Measurements from ENCODE around the gene ALPG.
"Not testable (repeated sequence)": the region's sequence is repeated elsewhere in the genome, so short reads cannot be mapped to it uniquely, and the experiment has no call there.

ALPG gene

DNA sequence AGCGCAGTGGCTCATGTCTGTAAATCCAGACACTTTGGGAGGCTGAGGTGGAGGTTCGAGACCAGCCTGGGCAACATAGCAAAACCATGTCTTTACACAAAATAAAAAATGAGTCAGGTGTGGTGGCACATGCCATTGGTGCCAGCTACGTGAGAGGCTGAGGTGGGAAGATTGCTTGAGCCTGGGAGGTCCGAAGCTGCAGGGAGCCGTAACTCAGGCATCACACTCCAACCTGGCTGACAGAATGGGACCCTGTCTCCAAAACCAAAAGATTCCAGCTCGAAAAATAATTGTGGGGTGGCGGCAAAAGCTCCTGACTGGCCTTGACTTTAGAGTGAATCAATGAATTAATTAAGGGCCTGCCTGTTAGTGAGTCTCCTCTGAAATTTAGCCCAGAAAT, 29.3 kb upstream of the ALPG start:
- DNase-seq (ENCODE audit: low read depth) = no peak

DNA sequence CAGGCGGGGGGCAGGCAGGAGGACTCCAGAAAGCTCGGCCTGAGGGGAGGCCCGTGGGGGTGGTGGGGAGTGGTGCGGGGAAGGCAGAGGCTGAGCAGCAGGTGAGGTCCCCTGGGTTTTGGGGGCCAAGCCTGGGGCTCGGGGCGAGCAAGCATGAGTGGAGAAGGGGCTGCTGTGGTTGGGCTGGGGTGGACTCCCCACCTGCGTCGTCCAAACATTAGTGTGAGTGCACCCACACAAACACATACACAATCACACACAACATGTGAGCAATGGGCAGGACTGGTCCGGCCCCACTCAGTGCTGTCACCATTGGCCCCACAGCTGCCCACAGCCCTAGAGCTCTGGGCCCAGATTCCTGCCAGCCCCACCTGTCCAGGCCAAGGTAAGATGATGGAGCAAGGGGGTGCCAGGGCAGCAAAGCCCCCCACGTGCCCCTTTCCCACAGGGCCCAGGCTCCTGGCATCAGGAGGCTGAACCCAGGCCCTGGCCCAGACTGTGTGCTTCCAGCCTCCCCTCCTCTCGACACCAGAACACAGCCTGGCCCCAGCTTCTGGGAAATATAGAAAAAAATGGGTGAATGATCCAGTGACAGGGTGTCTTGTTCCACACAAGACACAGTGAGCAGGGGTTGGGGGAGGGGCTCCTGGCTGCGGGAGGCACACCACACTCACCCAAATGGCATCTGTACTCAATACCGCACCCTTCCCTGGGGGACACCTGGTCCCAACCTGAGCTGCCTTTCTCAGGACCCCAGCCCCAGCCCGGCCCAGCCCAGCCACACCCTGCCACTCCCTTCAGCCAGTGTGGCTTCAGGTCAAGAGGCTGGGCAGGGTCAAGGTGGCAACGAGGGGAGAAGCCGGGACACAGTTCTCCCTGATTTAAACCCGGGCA, 28.6 kb upstream of the ALPG start:
- no peak for DNase-seq (ENCODE audit: low read depth)

DNA sequence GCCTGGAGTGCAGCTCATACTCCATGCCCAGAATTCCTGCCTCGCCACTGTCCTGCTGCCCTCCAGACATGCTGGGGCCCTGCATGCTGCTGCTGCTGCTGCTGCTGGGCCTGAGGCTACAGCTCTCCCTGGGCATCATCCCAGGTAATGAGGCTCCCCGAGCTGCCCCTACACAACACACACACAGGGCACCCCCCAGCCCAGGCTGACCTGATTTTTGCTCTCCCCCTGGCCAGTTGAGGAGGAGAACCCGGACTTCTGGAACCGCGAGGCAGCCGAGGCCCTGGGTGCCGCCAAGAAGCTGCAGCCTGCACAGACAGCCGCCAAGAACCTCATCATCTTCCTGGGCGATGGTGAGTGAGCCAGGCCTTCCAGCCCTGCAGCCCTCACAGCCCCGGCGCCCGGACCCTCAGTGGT, 27.9 kb upstream of the ALPG start, which contains the start of gene ALPP:
Gene ALPP, plus strand, starts transcription at position 17 of the 417 bp plus-strand sequence. Its CDS starts 52 bp downstream, at position 69.
- DNase-seq (ENCODE audit: low read depth) = not testable (repeated sequence)

DNA sequence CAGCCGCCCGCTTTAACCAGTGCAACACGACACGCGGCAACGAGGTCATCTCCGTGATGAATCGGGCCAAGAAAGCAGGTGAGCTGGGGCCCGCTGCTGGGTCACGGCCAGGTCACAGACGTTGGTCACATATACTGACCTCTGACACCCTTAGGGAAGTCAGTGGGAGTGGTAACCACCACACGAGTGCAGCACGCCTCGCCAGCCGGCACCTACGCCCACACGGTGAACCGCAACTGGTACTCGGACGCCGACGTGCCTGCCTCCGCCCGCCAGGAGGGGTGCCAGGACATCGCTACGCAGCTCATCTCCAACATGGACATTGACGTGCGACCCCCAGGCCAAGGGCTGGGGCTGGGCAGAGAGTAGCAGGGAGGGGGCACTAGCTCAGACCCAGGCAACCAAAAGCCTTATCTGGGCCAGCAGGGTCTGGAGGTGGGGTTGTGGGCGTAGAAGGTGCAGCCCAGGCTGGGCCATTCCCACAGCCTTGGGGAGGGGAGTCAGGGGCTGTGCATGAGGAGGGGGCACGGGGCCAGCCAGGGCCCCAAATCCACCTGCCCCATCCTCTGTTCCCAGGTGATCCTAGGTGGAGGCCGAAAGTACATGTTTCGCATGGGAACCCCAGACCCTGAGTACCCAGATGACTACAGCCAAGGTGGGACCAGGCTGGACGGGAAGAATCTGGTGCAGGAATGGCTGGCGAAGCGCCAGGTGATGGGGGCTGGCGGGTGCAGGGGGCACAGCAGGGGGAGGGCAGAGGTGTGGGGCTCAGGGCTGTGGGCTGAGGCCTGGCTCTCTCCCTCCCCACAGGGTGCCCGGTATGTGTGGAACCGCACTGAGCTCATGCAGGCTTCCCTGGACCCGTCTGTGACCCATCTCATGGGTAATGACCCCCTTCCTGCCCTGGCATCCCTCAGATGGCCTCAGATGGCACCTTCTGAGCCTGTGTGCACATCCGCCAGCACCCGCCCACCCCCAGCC, 26.7 kb upstream of the ALPG start:
- DNase-seq (ENCODE audit: low read depth) = not testable (repeated sequence)

DNA sequence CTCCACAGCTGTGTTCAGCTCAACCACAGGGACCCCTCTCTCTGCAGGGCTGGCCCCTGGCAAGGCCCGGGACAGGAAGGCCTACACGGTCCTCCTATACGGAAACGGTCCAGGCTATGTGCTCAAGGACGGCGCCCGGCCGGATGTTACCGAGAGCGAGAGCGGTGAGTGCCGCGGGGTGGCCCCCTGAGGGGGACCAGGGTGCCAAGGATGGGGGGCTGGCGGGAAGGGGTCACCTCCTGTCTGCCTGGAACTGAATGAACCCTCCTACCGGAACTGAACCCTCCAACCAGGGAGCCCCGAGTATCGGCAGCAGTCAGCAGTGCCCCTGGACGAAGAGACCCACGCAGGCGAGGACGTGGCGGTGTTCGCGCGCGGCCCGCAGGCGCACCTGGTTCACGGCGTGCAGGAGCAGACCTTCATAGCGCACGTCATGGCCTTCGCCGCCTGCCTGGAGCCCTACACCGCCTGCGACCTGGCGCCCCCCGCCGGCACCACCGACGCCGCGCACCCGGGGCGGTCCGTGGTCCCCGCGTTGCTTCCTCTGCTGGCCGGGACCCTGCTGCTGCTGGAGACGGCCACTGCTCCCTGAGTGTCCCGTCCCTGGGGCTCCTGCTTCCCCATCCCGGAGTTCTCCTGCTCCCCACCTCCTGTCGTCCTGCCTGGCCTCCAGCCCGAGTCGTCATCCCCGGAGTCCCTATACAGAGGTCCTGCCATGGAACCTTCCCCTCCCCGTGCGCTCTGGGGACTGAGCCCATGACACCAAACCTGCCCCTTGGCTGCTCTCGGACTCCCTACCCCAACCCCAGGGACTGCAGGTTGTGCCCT, 25.2 kb upstream of the ALPG start:
- DNase-seq (ENCODE audit: low read depth) = not testable (repeated sequence)

DNA sequence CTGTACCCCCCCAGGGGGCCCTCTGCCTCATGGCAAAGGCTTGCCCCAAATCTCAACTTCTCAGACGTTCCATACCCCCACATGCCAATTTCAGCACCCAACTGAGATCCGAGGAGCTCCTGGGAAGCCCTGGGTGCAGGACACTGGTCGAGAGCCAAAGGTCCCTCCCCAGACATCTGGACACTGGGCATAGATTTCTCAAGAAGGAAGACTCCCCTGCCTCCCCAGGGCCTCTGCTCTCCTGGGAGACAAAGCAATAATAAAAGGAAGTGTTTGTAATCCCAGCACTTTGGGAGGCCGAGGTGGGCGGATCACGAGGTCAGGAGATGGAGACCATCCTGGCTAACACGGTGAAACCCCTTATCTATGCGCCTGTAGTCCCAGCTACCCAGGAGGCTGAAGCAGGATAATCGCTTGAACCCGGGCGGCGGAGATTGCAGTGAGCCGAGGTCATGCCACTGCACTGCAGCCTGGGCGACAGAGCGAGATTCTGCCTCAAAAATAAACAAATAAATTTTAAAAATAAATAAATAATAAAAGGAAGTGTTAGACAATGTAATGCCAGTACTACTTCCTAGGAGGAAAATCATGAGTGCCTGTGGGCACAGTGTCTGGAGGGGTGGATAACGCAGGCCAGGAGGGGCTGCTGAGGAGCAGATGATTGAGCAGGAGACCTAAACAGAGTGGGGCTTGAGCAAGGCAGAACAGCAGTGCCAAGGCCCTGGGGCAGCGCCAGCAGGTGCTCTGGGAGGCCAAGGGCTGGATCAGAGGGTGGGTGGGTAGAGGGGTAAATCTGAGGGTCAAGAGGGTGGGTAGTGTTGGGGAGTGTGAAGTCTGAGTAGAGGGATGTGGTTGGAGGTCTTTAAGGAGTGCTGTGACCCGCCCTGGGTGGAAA, 24.1 kb upstream of the ALPG start:
- no peak for DNase-seq (ENCODE audit: low read depth)

DNA sequence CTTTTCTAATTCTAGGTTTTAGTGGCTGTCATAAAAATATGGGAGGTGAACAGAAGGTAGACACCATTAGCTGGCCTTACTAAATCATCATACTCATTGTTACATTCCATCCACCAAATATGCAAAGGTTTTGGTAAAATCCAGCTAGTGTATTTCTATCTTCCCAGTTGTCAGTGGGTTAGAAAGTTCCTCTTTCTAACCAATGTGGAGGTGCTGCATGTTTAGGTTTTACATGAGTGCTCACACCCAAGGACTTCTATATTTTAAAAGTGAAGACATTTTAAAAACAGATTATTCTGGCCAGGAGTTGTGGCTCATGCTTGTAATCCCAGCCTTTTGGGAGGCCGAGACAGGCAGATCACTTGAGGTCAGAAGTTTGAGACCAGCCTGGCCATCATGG, 22.2 kb upstream of the ALPG start:
- no peak for DNase-seq (ENCODE audit: low read depth)

DNA sequence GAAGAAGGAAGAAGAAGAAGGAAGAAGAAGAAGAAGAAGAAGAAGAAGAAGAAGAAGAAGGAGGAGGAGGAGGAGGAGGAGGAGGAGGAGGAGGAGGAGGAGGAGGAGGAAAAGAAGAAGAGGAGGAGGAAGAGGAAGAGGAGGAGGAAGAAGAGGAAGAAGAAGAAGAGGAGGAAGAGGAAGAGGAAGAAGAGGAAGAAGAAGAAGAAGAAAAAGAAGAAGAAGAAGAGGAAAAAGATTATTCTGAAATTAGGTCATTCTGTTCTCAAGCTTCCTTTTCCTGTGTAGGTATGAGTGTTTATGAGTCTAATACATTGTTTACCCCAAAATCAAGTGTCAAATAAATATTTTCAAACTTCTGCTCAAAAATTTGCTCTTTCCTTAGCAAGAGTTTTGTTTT, 21.6 kb upstream of the ALPG start:
- not testable (repeated sequence) for DNase-seq (ENCODE audit: low read depth)

DNA sequence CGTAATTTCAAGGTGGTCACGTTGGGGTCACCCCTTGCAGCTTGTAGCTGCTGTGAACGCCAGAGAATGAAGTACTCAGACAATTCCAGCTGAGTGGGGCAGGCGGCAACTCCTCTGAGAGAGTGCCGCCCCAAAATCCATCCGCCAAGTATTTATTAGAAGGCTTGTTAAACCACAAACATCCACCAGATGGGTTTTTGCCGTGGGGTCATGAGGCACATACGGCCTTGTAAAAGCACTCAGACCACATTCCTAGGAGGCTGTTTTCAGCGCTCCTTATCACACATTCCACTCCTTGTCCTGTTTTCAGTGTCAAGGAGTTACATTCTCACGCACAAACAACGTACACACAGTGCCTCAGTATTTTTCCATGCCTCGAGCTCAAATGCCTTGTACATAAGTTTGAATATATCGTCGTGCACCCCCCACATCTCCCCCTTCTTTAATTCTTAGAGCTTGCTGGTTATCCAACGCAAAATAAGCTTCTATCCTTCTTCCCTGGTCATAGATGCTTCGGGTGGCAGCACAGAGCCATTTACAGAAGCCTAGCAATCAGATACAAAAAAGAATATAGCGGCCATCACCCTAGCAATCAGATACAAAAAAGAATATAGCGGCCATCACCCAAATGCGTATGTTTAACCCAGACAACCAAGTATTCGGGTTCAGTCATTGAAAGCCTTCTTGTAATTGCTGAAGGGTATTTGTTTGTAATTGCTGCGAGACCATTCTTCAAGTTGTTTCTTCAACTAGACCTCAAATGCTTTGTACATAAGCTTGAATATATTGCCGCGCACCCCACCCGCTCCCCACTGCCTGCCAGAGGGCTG, 20.8 kb upstream of the ALPG start:
- DNase-seq (ENCODE audit: low read depth) = peak; percentile 83

DNA sequence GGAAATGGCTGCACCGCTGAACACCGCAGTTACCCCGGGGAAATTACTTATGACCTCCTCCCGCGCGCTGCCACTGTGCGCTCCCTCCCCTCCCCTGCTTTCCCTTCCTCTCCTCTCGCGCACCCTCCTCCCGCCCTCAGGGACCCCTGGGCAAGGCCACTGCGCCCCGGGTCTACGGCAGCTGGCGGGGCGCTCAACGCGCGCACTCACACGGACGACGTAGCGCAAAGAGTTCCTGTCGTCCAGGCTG, 20.2 kb upstream of the ALPG start:
- DNase-seq (ENCODE audit: low read depth) = no peak

DNA sequence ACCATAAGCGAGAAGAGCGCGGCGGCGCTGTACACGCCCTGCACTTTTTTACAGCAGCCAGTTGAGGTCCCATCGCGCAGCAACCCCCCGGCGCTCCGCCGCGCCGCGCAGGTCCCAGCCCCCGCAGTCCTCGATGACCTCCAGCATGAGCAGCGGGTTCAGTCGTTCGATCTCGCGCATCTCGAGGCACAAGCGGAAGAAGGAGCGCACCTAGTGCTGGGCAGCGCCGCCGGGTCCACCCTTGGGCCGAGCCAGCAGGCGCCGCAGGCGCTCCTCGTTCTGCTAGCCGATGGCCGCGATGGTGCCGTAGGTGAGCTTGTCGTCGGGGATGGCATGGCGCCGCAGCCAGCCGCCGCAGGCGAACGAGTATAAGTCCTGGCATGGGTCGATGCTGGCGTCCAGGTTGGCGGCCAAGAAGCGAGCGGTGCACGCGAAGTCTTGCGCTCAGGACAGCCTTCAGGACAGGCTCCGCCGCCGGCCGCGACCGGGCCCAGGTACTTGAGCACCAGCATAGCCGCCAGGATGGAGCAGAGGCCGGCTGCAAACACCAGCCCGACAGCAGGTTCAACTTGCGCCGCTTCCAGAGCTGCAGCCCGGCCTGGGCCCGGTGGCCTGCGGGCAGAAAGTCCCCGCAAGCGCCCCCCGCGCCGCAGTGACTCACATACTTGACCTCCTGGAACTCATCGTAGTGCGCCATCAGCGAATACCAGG, 19.7 kb upstream of the ALPG start:
- DNase-seq (ENCODE audit: low read depth) = no peak

DNA sequence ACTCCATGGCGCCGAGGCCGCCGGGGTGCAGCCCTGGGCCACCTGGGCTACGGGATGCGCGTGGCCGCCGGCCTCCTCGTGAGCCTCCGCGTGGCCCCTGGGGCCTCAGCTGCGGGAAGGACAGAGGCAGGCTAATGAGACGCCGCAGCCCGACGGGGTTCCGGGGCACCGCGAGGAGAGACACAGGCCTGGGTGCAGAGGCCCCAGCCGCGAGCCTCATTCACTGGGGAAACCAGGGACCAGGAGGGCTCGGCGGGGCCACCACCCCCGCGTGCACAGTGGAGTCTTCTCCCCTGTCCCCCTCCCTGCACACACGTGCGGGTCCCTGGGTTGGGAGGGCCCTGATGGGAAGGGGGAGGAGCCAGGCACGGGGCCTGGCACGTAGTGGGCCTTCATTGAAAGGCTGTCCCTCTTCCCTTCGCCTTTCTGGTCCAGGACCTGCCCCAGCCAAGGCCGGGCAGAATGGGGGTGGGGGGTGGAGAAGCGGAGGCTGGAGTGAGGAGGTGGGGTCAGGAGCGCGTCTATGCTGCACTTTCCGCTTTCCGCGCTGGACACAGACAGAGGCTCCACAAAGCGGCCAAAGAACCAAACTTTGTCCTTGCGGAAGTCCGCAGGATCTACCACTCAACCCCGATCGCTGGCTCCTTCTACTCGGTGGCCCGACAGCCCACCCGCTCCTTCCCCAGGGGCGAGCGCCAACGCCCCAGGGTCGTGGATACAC, 19.0 kb upstream of the ALPG start:
- DNase-seq (ENCODE audit: low read depth) = no peak

DNA sequence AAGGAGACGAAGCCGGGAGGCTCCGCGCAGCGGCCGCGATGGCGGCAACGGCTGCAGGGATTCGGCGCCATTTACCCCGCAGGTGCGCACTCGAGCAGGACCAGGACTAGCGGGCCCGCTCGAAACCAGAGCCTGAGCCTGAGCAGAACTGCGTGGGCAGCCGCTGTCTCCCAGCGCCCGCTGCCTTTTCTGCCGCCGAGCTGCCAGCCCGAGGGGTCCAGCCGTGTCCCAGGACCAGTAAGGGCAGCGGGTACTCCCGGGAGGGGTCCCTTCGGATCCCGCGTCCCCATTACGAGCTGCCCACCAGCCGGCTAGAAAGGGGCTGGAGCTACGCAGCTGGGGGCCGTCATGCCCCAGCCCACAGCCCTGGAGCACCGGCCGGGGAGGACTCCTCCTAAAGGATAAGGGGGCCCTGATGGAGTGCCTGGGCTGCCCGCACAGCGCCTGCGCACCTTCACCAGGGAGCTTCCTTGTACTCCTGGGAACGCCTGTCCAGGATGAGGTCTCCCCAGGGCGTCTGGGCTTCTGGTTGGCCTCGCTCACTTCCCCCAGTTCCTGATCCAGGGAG, 18.2 kb upstream of the ALPG start:
- no peak for DNase-seq (ENCODE audit: low read depth)

DNA sequence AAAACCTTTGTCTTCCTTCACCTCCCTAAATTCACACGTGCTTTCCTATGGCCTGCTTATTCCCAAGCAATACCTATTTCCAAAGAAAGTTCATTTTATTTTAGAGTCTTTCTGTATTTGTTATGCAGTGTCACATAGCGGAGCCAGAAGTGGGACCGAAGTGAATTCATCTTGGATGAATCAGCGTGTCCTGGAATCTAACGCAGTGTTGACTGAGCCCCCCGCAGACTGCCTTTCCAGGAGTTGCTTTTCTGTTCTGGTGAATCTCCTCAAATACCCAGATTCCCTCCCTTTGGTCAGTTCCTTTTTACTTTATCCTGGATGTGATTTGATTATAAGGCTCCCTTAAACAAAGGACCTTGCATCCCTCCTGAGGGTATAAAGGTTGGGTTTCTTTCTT, 17.3 kb upstream of the ALPG start:
- DNase-seq (ENCODE audit: low read depth) = peak; percentile 46

DNA sequence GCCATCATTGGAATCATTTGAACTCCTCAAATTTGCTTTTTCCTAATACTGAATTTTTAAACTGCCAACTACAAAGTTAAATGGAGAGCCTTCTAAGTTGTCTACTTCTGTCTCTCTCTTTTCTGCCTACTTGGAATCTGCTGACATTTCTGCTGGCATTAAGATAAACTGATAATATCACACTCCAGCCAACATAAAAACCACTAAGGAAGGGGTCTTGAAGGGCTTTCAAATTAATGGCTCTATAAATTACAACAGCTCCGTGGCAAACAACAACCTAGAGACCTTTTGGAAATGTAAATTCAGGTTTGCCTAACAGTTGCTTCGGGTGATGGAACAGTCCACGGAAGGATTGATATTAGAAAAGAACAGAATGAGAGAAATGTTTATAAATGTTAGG, 16.0 kb upstream of the ALPG start:
- no peak for DNase-seq (ENCODE audit: low read depth)

DNA sequence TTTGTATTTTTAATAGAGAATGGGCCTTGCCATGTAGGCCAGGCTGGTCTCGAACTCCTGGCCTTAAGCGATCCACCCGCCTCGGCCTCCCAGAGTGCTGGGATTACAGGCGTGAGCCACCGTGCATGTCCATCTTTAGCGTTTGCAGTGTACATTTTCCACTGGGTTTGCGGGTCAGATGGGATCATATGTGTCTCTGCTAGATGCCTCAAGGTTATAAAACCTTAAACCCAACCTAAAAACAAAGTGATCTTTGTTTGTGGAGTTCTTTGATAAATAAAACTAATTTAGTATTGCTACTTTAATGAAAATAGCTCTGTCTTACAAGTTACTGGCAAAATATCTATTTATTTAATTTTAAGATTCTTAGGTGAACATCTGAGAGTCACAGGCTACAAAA, 13.1 kb upstream of the ALPG start:
- DNase-seq (ENCODE audit: low read depth) = no peak

DNA sequence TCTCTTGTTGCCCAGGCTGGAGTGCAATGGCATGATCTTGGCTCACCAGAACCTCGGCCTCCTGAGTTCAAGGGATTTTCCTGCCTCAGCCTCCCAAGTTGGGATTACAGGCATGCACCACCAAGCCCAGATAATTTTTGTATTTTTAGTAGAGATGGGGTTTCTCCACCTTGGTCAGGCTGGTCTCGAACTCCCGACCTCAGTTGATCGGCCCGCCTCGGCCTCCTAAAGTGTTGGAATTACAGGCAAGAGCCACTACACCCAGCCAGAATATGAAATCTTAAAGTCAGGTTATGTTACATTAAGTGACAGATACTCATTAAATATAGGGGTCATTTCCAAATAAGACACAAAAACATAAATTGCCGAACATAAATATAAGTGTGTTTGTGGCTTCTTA, 12.2 kb upstream of the ALPG start:
- DNase-seq (ENCODE audit: low read depth) = not testable (repeated sequence)

DNA sequence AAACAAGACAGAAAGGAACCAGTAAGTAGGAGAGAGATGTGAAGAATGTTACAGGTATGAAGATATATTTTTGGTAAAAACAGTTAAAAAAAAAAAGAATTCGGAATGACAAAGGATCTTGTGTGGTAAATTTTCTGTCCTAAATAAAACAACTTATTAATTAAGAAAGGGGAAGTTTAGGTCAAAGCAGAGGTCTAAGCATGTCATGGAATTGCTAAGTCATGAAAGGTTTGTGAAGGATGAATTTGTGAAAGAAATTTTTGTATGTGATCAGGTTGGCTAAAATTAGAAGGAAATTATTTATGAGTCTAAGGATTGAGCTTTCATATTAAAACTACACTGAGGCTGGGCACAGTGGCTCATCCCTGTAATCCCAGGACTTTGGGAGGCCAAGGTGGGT, 11.1 kb upstream of the ALPG start:
- no peak for DNase-seq (ENCODE audit: low read depth)

DNA sequence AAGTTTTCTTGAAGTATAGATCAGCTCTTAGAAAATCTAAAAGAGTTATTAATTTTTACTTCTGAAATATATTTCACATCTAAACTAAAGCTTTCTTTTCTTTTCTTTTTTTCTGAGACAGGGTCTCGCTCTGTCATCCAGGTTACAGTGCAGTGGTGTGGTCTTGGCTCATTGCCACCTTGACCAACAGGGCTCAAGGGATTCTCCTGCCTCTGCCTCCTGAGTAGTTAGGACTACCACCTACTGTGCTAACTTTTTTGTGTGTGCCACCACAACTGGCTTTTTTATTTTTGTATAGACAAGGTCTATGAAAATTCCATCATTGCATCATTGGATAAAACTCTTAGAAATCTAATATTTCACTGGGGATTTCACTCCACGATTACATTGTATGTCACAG, 10.0 kb upstream of the ALPG start:
- no peak for DNase-seq (ENCODE audit: low read depth)
